ENCODE measurements around the gene ZG16B.

Gene ZG16B

DNA sequence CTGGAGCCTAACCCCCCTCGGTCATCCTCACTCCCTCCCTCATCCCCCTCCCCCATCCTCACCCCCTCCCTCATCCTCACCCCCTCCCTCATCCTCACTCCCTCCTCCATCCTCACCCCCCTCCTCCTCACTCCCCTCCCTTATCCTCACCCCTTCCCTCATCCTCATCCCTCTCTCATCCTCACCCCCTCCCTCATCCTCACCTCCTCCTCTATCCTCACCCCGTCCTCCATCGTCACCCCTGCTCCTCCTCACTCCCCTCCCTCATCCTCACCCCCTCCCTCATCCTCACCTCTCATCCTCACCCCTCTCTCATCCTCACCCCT, 43.3 kb upstream of the ZG16B start:
- H3K27ac ChIP-seq = no peak overlapping the region
- TF ChIP-seq, protein P1, sequence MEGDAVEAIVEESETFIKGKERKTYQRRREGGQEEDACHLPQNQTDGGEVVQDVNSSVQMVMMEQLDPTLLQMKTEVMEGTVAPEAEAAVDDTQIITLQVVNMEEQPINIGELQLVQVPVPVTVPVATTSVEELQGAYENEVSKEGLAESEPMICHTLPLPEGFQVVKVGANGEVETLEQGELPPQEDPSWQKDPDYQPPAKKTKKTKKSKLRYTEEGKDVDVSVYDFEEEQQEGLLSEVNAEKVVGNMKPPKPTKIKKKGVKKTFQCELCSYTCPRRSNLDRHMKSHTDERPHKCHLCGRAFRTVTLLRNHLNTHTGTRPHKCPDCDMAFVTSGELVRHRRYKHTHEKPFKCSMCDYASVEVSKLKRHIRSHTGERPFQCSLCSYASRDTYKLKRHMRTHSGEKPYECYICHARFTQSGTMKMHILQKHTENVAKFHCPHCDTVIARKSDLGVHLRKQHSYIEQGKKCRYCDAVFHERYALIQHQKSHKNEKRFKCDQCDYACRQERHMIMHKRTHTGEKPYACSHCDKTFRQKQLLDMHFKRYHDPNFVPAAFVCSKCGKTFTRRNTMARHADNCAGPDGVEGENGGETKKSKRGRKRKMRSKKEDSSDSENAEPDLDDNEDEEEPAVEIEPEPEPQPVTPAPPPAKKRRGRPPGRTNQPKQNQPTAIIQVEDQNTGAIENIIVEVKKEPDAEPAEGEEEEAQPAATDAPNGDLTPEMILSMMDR (conservative IDR thresholded peaks at IDR 0.05) = no peak

DNA sequence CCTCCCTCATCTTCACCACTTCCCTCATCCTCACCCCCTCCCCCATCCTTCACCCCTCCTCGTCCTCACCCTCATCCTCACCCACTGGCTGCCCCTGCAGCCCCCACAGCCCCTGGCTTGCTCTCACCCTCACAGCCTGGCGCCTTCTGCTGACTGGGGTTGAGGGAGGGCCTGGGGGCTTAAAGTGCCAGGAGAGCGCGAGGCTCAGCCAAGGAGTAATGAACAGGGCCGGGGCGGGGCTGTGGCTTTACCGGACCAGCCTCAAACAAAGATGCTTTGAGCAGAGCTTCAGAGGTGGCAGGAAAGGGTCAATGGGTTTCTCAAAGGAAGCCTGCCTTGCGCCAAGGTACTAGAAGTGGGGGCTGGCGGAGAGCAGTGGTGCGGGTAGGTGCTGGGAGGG, 42.7 kb upstream of the ZG16B start, which contains the start of gene PRSS33:
TSS of gene PRSS33 (minus strand) at position 155 of the 400 bp plus-strand sequence. CDS start 1,013 bp downstream, outside the sequence.
- no peak within 1 kb of the TSS for H3K27ac ChIP-seq

DNA sequence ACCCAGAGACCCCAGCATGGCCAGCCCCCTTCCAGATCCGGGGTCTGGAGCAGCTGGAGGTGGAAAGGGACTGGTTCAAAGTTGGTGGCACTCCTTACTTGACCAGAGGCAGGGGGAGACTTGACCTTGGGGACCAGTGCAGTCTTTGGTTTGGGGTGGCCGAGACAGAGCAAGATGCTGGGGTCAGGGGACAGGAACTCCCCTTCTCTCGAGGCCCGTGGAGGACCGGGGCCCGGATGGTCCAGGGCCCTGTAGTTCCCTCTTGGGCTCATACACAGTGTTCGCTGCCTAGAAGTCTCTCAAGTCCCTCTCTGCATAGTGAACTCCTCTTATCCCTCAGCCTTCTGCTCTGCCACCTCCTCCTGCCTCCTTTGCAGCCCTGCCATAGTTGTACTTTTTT, 42.1 kb upstream of the ZG16B start:
- H3K27ac ChIP-seq = no peak overlapping the region
- TF ChIP-seq, protein P1 (conservative IDR thresholded peaks at IDR 0.05) = no peak

More for the DNA sequence above, 42.7 kb upstream of the ZG16B start, which contains the start of gene PRSS33:
- TF ChIP-seq, protein P1 (conservative IDR thresholded peaks at IDR 0.05) = no peak

GRCh38 chr16:2790631-2791030, 39.5 kb upstream of the ZG16B start:
- TF ChIP-seq, protein P1 (conservative IDR thresholded peaks at IDR 0.05) = no peak
- H3K27ac ChIP-seq = no peak overlapping the region

GRCh38 chr16:2791174-2791573, 38.9 kb upstream of the ZG16B start:
- TF ChIP-seq, protein P1 (conservative IDR thresholded peaks at IDR 0.05) = no peak
- H3K27ac ChIP-seq = no peak overlapping the region

- TF ChIP-seq, protein P1 (conservative IDR thresholded peaks at IDR 0.05) = no peak
Measured at GRCh38 chr16:2792940-2793339, 37.2 kb upstream of the ZG16B start.

GRCh38 chr16:2795395-2796143, 34.5 kb upstream of the ZG16B start:
- H3K27ac ChIP-seq = no peak overlapping the region

More at GRCh38 chr16:2792940-2793339, 37.2 kb upstream of the ZG16B start:
- H3K27ac ChIP-seq = no peak overlapping the region

More at GRCh38 chr16:2795395-2796143, 34.5 kb upstream of the ZG16B start:
- TF ChIP-seq, protein P1 (conservative IDR thresholded peaks at IDR 0.05) = no peak

Measured in VCaP (cell line).